ENCODE measurements around the gene NCKAP5L.

- TF ChIP-seq POLR2A (IDR thresholded peaks at IDR 0.05) (no peak), CTCF (IDR thresholded peaks at IDR 0.05 in 4 of 5, conservative IDR thresholded peaks at IDR 0.05 in 1 of 5) (no peak)
Observed at GRCh38 chr12:49792181-49792970, 35.8 kb downstream of the NCKAP5L start.
